Measurements from ENCODE around the gene CPN2.

Gene CPN2

DNA sequence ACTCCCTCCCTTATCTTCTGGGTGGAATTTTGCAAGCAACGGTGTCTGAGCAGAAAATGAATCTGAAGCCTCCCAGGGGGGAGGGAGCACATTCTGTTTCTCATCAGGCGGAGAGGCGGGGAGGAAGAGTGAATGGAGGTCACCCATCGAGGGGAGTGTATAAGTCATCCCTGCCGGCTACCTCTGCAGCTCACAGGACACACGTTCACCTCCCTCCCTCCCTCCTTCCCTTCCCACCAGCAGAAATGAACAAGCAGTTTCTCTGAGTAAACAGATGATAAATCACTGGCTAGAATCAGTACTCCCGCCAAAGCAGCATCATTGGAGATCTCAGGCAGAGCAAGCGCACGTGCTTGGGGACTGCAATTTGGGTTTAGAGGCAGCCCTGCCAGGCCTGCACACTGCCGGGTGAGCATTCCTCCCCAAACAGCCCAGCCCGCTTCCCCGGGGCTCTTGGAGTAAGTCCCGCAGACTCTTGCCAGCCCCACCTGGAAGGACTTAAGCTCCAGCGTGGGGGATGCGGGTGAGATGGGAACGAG is 38.3 kb downstream of the CPN2 start:
- DNase-seq: no peak

DNA sequence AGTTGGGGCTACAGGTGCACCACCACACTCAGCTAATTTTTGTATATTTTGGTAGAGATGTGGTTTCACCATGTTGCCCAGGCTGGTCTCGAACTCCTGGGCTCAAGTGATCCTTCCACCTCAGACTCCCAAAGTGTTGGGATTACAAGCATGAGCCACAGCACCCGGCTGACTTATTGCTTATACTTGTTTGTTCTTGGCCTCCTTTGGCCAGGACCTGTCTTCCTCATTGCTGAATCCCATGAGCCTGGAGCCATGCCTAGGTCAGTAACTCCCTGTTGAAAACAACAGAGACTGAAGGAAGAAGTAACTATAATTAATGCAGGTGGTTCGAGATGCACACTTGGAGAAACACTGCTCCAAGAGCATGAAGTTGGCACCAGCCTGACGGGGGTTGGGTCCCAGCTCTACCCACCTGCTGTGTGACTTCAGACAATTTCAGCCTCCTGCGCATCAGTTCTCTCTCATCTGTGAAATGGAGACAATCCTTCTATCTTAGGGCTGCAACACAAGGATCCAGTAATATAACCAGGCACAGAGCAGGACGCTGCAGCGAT is 38.9 kb downstream of the CPN2 start:
- no peak for DNase-seq

DNA sequence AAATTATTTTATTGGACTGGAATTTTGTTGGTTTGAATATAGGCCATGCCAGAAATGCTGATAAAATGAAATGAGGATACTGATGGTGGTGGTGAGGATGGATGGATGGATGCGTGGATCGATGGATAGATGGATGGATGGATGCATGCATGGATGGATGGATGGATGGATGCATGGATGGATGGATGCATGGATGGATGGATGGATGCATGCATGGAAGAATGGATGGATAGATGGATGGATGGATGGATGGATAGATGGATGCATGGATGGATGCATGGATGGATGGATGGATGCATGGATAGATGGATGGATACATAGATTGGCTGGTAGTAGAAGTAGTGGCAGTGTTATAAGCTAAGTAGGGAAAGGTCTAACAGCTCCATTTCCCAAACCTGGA is 40.1 kb downstream of the CPN2 start:
- no peak for DNase-seq

DNA sequence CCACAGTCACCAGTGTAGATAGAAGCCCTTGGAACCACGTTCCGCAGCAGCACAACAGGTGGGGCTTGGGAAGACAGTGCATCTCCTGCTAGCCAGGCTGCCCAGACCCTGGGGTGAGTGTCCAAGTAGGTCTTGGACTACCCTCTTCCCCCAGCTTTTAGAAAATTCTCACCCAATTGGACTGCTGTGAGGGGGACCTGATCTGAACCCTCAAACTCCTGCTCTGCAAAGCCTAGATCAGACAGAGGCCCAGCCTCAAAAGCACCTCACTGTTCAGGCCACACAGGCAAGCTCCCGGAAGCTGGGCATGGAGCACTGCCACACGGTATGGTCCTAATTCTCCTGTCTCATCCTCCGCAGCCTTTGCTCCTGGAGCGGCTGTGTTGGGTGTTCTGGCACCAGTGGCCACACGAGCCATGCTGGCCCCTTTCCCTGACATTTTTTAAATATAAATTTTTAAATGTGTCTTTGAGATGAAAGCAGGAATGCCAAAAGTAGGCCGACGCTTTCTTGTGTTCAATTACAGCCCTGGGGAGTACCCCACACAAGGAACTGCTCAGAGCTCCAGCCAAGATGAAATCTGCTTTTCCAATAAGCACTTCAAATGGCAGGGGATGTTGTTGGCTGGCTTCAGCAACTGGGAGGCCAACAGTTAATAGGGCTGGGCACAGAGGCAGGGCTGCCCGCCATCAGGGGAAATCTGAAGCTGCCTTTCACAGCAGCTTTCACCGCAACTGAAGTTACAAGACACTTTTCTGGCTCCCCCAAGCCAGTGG is 40.9 kb downstream of the CPN2 start:
- DNase-seq: no peak

DNA sequence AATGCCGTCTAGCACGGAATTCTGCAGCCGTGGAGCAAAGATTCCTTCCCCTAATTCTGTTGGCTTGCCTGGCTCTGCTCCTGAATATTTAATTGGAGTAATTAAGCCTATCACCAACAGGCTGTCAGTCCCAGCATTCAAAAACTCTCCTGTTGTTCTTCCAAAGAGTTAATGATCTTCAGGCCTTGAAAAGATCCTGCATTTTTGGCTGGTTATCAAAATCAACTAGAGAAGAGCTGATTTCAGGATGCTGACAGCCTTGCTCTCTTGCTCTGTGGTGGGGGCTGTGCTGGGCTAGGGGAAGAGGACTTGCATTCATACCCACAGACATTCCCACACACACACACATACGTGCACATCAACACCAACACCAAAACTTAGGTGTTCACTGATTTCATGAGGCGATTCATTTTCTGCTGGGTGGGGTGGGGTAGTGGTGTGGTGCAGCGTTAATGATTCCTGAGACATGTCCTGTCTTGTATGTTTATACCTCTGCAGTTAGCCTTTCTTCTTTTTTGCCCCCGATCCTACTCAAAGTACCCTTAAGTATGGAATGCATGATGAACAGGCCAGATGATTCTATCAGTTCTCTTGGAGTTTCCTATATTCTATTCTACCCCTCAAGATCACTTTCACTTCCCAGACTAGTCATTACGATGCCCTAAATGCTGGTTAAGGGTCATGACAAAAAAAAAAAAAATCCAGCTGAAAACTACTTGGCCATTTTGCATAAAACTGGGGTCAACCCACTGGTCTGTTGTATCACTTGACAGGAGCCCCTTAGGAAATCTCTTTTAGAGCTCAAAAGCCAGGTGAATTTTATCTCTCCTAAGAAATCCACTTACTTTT is 42.3 kb downstream of the CPN2 start:
- DNase-seq: no peak

DNA sequence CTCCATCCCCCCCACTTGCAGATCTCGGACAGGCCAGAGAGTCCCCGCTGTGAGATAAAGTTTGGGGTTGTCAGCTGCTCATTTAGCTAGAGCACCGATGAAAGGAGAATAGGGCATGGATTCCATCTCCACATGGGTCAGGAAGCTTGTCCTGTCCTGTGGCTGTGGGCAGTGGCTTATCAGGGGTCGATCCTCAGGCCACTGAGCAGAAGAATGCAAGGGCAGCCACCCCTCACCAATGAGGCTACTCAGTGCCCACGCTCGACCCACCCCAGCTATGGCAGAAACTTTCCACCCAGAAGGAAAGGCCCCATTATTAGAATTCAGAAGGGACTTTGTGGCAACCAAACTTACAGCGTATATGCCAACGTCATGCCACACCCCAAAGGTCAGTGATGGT is 43.3 kb downstream of the CPN2 start:
- DNase-seq: no peak

DNA sequence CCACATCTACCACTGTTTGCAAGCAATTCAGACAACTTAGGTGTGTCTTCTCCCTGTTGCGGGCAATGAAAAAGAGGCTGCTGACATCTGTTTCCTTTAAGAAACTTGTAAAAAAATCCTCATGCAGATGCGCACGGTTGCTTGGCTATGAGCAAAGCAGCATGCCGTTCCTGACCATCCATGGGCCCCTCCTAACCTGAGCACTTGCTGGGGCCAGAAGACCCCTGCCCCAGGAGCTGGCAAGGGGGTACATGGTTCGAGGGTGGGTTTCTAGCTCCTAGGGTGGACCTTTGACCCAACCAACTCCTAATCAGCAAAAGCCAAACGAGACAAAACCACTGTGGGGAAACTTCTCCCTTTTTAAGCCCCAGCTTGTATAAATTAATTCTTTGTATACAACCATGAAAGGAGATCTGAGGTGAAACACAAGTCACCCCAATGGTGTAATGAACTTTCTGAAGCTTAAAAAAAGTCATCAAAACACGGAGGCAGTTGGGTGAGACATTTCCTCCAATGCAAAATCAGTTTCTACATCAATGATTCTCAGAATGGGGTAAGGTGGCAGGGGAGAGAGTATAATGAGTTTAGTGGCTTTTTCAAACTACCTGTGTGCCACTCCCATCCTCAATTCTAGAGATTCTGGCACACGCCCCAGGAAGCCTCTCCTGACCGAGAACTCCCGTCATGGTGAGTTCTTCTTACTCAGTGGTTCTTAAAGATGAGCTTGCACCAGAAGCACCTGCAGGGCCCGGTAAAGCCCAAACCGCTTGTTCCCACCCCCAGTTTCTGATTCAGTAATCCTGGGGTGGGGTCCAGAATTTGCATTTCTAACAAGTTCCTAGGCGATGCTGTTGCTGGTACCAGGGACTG is 44.1 kb downstream of the CPN2 start:
- no peak for DNase-seq

DNA sequence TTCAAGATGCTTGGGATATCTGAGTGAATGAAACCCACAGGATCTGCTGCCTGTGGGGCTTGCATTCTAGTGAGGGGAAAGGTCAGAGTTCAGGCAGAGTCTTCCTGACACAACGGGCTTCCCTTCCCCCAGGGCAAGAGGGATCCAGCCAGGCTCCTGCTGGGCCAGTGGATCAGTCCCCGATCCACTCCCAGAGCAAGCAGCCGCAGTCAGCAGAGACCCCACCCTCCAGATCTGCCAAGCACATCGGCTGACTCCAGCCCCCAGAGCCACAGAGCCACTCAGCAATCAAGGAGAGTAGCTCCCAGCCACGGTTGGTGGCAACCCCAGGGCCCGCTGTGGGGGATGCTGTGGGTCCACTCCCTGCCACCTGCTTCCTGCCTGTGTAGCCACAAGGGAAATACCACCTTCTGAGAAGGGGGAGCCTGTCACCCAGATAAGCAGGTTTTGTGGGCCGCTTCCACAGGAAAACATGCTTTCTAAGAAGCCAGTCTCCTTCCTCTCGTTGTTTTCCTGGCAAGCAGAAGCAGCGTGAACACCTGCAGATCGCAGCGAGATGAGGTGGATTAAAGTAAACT is 44.9 kb downstream of the CPN2 start:
- DNase-seq: peak in 1 of 2 experiments; percentile 36

DNA sequence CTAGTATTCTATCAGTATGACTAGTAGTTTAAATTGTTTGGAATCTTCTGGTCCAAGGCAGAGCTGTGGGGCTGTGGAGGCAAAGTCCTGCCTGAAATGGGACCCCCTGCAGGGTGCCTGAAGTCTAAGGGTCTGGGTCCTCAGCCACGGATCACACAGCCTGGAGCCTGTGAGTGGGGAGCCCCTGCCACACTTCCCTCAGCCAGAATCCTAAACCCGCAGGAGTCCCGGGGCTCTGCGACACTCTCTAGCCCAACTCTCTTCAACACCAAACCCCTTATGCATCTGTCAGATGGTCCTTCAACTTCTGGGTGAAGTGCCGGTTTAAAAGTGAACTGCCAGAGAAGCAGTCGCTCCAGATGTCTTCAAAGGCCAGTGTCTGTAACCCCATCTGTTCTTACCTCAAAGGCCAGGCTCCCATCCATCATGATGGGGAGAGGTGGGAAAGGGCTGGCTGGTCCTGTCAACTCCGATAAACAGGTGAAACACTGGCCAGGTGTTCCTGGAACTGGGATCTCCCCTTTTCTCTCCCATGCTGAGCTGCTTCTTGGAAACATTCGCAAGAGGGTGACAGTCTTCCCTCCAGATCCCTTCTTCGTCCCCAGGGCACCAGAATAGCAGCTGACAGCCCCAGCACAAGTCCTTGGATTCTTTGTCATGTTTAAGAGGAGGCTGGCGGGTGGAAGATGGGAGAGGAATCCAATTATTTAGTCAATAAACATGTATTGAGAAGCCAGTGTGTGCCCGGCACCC is 45.6 kb downstream of the CPN2 start:
- DNase-seq: no peak

DNA sequence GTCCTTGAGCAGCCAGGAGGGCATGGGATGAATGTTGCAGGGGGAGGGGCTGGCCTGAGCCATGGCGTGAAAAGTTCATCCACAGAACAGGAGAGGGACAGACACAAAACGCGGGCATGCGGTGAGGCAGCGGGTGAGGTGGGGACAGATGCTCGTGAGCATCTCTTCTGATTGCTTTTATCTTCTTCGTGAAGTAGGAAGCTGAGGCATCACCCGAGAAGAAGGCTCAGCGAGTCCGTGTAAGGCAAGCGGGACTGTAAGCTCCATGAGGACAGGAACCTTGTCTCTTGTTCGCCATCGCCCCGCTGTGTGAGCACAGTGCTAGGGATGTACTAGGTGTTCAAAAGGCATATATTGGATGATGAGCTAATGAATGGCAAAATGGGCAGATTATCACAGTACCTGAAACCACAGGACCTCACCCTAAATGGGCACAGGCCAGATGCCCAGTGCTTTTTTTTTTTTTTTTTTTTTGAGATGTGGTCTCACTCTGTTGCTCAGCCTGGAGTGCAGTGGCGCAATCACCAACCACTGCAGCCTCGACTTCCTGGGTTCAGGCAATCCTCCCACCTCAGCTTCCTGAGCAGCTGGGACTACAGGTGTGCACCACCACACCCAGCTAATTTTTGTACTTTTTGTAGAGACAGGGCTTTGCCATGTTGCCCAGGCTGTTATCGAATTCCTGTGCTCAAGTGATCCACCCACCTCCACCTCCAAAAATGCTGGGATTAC is 46.8 kb downstream of the CPN2 start:
- DNase-seq: no peak

DNA sequence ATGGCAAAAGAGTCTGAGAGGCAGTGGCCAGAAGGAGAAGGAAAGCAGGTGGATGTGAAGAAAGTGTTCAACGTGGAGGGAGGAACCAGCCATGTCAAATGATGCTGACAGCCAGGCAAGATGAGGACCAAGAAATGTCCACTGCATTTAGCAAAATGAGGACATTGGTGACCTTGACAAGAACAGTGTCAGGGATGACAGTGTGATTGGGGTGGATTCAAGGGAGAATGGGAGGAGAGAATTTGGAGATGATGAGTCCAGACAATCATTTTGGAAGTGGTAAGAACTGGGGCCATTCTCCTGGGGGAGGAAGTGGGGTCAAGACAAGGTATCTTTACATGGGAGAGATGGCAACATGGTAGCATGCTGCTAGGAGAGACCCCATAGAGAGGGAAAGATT is 47.4 kb downstream of the CPN2 start:
- DNase-seq: no peak

DNA sequence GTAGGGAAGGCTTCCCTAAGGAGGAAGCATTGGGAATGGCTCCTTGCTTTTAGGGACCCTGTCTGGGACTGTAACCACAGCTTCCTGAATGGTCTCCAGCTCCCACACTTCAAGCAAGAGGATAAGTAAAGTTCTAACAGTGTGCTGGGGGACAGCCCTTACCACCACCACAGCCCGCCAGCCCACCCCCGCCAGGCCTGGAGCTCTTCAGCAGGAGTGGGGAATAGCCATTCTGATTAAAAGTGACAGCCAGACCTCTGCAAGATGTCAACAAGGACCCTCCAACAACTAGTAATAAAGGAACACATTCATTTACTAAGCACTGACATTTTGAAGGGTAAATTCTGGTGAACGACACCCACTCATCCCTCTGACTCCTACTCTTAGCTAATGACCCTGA is 49.4 kb downstream of the CPN2 start:
- DNase-seq: no peak

DNA sequence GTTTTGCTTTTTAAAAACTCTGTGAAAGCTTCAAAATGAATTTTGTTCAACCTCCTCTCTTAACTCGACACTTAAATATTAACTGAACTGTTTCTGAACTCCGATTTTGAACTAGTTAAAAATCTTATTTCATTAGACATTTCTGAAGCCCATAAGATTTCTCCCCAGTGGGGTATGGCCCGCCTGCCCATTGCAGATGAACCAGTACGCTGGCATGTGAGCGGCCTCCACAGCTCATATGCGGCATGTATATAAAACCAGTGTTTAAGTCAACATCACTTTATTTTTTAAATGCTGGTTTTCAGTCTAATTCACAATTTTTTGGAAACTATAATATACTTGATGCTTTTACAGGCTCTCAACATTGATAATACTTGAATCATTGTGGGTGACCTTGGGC is 50.2 kb downstream of the CPN2 start:
- no peak for DNase-seq

DNA sequence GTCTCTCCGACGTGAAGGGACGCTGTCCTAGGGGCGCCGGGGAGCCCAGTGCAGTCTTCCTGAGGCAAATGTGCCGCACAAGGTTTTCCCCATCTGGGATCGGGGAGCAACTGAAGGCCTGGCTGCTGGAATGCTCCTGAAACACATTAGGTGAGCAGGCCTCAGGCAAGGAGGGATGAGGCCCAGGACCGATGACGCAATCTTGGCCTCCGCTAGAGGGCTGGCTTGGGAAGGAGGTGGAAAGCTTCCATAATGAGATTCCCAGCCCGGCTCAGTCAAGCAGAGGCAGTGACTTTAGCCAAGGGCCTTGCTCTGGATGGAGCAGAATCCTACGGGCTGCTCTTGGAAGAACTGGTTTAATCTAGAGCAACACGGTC is 50.8 kb downstream of the CPN2 start:
- no peak for DNase-seq

DNA sequence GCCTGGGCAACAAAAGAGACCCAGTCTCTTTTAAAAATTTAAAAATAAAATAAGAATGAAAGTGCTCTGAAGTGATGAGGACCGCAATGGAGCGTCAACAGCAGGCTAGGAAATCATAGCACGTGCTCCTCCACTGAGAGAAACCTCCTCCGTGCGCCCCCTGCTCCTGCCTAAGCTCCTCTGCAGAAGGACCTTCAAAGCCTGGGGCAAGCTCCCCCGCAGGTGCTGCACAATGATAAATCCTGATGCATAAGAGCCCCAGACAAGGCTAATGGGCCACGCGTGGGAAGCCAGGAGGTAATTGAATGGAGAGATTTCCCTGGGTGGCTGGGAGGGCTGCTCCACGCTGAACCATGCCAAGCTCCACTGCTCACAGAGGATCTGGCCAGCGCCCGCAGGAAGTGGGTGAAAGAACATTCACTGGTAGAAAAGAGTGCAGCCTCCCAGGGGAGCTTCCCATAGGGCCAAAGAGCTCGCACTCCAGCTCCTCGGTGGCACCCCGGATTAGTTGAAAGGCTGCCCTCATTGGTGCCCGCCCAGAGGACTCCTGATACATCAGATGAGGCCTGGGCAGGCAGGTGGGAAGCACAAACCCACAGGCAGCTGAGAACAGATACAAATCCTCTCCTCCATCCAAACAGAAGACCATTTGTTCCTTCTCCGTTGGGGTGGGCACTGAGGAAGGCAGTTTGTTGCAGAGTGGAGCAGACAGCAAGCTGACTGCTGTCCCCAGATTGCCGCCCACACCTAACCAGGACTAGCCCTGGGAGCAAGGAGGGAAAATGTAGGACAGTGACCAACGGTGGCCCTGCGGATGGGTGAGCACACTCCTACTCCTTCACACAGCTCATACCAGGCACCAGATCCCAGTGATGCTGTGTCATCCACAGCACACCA is 52.5 kb downstream of the CPN2 start:
- DNase-seq: no peak

DNA sequence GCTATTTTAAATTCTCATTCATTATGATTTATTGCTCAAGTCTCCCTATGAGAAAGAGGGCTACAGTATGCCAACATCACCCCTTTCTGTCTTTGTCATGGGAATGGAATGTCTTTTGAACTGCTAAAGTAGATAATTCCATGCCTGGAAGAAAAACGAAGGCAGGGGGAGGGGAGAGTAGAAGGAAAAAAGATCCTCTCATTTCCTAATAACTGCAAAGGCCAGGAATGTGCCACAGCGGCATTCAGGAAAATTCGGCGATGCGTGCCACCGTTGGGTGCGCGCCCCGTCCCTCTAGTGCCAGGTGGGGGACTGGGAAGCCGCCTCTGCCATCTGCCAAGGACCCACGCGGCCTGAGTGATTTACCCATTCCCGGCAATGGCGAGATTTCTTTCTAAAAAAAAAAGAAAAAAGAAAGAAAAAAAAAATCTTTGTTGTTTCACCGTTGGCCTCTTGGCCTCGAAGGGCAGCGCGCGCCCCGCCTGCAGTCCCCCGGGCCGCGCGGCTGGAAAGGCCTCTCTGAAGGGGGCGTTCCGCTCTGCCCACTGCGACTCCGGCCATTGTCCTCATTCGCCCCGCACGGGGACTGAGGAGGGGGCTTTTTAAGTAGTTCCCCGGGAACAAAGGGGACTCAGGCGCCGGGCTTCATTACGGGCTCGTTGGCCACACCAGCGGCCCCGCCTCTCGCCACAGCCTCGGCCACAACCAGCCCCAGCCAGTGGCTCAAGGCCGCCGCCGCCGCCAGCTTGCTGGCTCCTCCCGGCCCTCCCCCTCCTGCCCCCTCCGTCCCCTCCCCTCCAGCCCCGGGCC is 54.5 kb downstream of the CPN2 start:
- no peak for DNase-seq

DNA sequence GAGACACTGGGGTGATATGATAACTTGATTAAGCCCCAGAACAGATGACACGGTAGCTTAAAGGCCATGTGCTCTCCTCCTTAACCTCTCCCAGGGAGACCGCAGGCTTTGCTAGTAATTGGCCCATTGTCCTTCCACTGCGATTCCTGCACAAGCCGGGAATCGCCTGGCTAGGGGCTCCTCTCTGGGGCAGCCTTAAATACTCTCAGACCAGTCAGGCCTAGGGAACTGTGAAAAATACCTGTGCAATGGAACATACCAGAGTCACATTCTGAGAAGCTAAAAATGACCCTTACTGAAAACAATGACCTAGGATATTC is 56.3 kb downstream of the CPN2 start:
- no peak for DNase-seq

DNA sequence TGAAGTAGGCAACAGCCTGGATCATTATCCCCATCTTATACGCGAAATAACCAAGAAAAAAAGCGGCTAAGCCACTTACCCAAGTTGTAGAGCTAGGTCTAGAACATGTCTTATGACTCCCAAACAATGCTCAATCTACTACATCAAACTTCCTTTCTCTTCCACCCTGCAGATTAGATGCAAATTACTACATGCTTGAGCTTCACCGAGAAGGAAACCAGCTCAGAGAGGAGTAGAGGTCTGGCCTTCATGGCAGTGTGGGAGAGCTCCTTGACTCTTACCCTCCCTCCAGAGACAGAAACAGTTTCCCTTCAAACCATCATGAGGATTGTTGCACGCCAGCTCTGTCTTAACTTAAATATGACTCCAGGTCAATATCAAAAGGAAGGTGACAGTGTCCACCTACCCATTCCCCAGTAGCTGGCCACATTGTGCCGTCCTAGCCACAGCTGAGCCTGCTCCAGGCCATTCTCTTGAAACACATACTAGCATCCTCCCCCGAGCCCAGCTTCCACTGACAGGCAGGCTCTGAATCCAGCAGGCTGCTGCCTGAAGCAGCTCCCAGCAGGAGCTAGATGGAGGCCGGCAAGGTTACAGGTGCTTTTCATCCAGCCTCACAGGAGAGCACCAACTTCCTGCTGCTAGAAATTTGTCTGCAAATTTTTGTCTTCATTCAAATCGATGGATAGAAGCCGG is 56.8 kb downstream of the CPN2 start:
- no peak for DNase-seq

Measured in stimulated activated CD4-positive, alpha-beta T cell treated with anti-CD3 and anti-CD28 coated beads, Interleukin-4, amount 100 ng/mL, for 4 hours (primary cell).